Measurements from ENCODE around the gene ABTB1. TPM values are rescaled to one million over a fixed set of nuclear protein-coding genes. Genes with fewer than 3 reads are reported as not detected.
A peak's percentile ranks its signal among the peaks of the same experiment; 100 is the strongest.

The ABTB1 gene
- total and polyA plus RNA-seq, 2 donors (not counting 1 experiment from before 2014, with no cell fraction given) = 141 to 259 TPM

DNA sequence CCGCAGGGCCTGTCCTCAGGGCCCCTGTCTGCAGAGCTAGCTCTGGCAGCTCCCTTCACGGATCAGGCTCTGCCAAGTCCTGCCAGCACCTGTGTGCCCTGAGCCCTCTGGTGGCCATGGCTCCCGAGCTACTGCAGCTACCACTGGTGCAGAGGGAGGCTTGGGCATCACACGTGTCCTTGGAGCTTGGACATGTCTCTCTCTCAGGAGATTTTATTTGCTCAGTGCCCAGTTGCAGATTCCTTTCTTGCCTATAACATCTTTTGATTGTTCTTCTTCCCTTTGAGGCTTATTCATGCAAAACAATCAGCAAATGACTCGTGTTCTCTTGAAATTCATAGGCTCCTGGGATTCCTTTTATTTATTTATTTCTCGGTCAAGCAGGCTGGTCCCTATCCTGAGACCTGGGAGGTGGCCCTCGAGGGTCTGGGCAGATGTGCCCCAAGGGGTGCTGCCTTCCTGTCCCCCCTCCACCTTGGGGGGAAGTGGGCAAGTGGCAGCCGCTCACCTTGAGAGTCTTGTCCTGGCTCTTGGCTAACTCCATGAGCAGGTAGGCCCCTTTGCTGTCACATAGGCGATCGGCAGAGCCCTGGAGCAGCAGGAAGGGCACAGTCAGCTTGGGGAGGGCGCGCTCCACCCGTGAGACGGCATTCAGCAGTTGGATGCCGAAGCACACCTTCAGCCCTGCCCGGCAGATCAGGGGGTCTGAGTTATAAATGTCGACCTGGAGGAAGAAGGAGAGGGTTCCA lies 21.9 kb downstream of the ABTB1 start:
- H3K4me1 ChIP-seq (ENCODE audit: control insufficient read depth in 2 of 2, insufficient read depth in 2 of 2, low read length in 2 of 2) = peaks cover 16 to 35% of the 10 kb centered on the region in 2 donors
- no peaks in the 10 kb centered on the region for H3K9me3 Mint-ChIP-seq (ENCODE audit: insufficient read depth)
- no peak overlapping the region for H3K4me2 ChIP-seq (replicated peaks; ENCODE audit: low read depth, low read length, poor library complexity, severe bottlenecking)
- H3K27me3 ChIP-seq (replicated peaks in 1 of 4; ENCODE audit: control extremely low read depth in 1 of 4, control insufficient read depth in 3 of 4, insufficient read depth in 4 of 4, low read length in 3 of 4) = peaks cover 0 to 6% (median 1%) of the 10 kb centered on the region in 4 experiments
- peaks cover 41% of the 10 kb centered on the region for H3K4me1 Mint-ChIP-seq
- no peaks in the 10 kb centered on the region for H3K36me3 ChIP-seq (replicated peaks in 1 of 2; ENCODE audit: control extremely low read depth in 1 of 2, control insufficient read depth in 1 of 2, extremely low read depth in 1 of 2, insufficient read depth in 2 of 2, low read length in 1 of 2)
- TF ChIP-seq EZH2 (IDR thresholded peaks at IDR 0.05; ENCODE audit: borderline replicate concordance, insufficient read depth, low read depth, low read length, poor library complexity, severe bottlenecking) = no peak
- TF ChIP-seq, protein P1, sequence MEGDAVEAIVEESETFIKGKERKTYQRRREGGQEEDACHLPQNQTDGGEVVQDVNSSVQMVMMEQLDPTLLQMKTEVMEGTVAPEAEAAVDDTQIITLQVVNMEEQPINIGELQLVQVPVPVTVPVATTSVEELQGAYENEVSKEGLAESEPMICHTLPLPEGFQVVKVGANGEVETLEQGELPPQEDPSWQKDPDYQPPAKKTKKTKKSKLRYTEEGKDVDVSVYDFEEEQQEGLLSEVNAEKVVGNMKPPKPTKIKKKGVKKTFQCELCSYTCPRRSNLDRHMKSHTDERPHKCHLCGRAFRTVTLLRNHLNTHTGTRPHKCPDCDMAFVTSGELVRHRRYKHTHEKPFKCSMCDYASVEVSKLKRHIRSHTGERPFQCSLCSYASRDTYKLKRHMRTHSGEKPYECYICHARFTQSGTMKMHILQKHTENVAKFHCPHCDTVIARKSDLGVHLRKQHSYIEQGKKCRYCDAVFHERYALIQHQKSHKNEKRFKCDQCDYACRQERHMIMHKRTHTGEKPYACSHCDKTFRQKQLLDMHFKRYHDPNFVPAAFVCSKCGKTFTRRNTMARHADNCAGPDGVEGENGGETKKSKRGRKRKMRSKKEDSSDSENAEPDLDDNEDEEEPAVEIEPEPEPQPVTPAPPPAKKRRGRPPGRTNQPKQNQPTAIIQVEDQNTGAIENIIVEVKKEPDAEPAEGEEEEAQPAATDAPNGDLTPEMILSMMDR (IDR thresholded peaks at IDR 0.05) = no peak
- H3K27ac Mint-ChIP-seq = no peak overlapping the region
- H3K4me3 ChIP-seq (ENCODE audit: control extremely low read depth in 1 of 5, extremely low read depth in 1 of 5, insufficient read depth in 1 of 5, low read depth in 2 of 5, low read length in 4 of 5) = no peak overlapping the region
- POLR2A ChIA-PET = no interaction called here
- no peak overlapping the region for H3K4me3 Mint-ChIP-seq
- H3K27ac ChIP-seq (ENCODE audit: low read length in 2 of 2) = no peak overlapping the region
- DNase-seq = peak; percentile 43
- peaks cover 0 to 11% (median 0%) of the 10 kb centered on the region in 3 donors for H3K9me3 ChIP-seq (ENCODE audit: control extremely low read depth in 1 of 3, control insufficient read depth in 2 of 3, insufficient read depth in 1 of 3, low read length in 2 of 3)
- H4K20me1 ChIP-seq (ENCODE audit: control insufficient read depth, insufficient read depth, low read length, poor library complexity, severe bottlenecking) = no peaks in the 10 kb centered on the region
- CTCF ChIA-PET = interaction anchor here (0.8 to 2.3 kb wide), 12 partner anchors 10 to 266 kb away, joined by 3 to 11 read pairs (median 4); partner anchors contain the start of gene TPRA1
- 88% methylated on average over 14 of the region's 17 CpGs for WGBS (ENCODE audit: insufficient coverage)
- H3K27me3 Mint-ChIP-seq = no peaks in the 10 kb centered on the region
- no peak overlapping the region for H2AFZ ChIP-seq (ENCODE audit: insufficient read depth, low read depth, low read length, poor library complexity, severe bottlenecking)
- H3K79me2 ChIP-seq (ENCODE audit: control insufficient read depth, insufficient read depth, low read length) = no peaks in the 10 kb centered on the region
- peak; percentile 49 for ATAC-seq (ENCODE audit: low read depth)
- intact Hi-C loops (cut with micrococcal nuclease) = loop anchor here (5.0 to 10.0 kb wide), 3 partner anchors 60 to 1220 kb away; partner anchors contain the start of genes MGLL and ZXDC
- H3K9ac ChIP-seq (ENCODE audit: low read length) = no peak overlapping the region
